NCI-H1092 treated with DMSO at 0.1 percent for 48 hours (cell line): ENCODE data around the gene PAX7.

Experiments used
- DNase-seq: peaks from one replicate; lab custom pipeline; 2025; lab: John Stamatoyannopoulos, UW

PAX7 gene

GRCh38 chr1:18795002-18795689, 164.5 kb downstream of the PAX7 start:
- no peak for DNase-seq

- no peak for DNase-seq
Measured at GRCh38 chr1:18796950-18797349, 166.3 kb downstream of the PAX7 start.
